Spleen (tissue), 7 donors: ENCODE data around the gene CGRRF1.

Experiments
- POLR2A ChIP-seq, 3 donors: fragments of 450-650 bp; IDR thresholded peaks; one replicate each; pipeline ENCODE4 v1.5.1; 2017; ENCODE audit warnings: antibody characterized with exemption in 3 of 3, mild to moderate bottlenecking in 1 of 3
- POLR2AphosphoS5 ChIP-seq, 3 donors: sonication (generic); formaldehyde crosslinking; IDR thresholded peaks; one replicate each; pipeline ENCODE4 v1.5.1; 2017; ENCODE audit warnings: antibody characterized with exemption in 3 of 3
- TF ChIP-seq, protein P1 (sequence below), 11 experiments: fragments of 200-600 bp in 7 of 11; fragments of 450-650 bp in 4 of 11; sonication (generic) in 4 of 11; IDR thresholded peaks in 8 of 11; conservative IDR thresholded peaks in 3 of 11; 1 replicate in 7 of 11; 2 replicates in 4 of 11; pipeline versions ENCODE4 v1.4.0 to v1.8.0; 2016 to 2021; ENCODE audit warnings: antibody characterized with exemption in 11 of 11, inconsistent platforms in 4 of 11, mild to moderate bottlenecking in 1 of 11
- donor health status: DM: no; HTN: no; CAD: no; lungs with moderate emphysema.
- donor health status: DM: no; HTN: no; CAD: no.
- donor health status: DM: no; HTN: no; CAD: no.

DNA sequence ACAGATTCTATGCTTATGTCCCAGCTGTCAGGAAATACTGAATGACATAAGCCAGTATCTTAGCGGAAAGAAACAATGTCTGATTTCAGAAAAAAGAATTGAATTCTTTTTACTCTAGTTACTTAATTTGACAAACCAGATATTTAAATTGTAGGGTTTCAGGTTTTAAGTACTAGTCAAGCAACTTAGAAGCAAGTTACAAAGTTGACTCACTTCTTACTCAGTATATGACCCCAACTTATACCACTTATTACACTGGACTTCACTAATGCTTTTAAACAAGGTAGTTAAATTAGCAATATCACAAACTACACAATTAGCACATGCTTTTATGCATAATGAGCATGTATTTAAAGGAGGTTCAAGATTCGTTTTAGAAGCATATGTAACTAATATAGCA is 28.0 kb upstream of the CGRRF1 start:
- TF ChIP-seq POLR2AphosphoS5 (IDR thresholded peaks at IDR 0.05) (no peak), POLR2A (IDR thresholded peaks at IDR 0.05) (no peak)
- TF ChIP-seq, protein P1, sequence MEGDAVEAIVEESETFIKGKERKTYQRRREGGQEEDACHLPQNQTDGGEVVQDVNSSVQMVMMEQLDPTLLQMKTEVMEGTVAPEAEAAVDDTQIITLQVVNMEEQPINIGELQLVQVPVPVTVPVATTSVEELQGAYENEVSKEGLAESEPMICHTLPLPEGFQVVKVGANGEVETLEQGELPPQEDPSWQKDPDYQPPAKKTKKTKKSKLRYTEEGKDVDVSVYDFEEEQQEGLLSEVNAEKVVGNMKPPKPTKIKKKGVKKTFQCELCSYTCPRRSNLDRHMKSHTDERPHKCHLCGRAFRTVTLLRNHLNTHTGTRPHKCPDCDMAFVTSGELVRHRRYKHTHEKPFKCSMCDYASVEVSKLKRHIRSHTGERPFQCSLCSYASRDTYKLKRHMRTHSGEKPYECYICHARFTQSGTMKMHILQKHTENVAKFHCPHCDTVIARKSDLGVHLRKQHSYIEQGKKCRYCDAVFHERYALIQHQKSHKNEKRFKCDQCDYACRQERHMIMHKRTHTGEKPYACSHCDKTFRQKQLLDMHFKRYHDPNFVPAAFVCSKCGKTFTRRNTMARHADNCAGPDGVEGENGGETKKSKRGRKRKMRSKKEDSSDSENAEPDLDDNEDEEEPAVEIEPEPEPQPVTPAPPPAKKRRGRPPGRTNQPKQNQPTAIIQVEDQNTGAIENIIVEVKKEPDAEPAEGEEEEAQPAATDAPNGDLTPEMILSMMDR (IDR thresholded peaks at IDR 0.05 in 8 of 11, conservative IDR thresholded peaks at IDR 0.05 in 3 of 11) = no peak
